ENCODE measurements around the gene FAM186B. TPM values are rescaled to one million over a fixed set of nuclear protein-coding genes. Genes with fewer than 3 reads are reported as not detected.
A peak's percentile ranks its signal among the peaks of the same experiment; 100 is the strongest.

FAM186B gene
- polyA plus RNA-seq, 4 donors: 0.37 to 1.0 TPM; not detected in 2

GRCh38 chr12:49609059-49609874 lies 3.8 kb upstream of the FAM186B start:
- H3K4me1 ChIP-seq (ENCODE audit: control insufficient read depth in 3 of 3, insufficient read depth in 2 of 3, low read depth in 1 of 3, low read length in 2 of 3): no peaks in the 10 kb centered on the region
- no peaks in the 10 kb centered on the region for H3K36me3 ChIP-seq (ENCODE audit: control insufficient read depth in 3 of 3, insufficient read depth in 2 of 3, low read depth in 1 of 3, low read length in 3 of 3)
- no peak overlapping the region for H3K27ac ChIP-seq (ENCODE audit: low read depth in 1 of 3, low read length in 2 of 3)
- 96% methylated on average over 2 of the region's 2 CpGs for WGBS, 3 donors
- peaks cover 0 to 28% of the 10 kb centered on the region in 2 donors for H3K9me3 ChIP-seq (ENCODE audit: control insufficient read depth in 2 of 2, insufficient read depth in 1 of 2, low read depth in 1 of 2, low read length in 1 of 2)
- FAIRE-seq: no peak
- no peaks in the 10 kb centered on the region for H3K27me3 ChIP-seq (ENCODE audit: control insufficient read depth in 3 of 3, insufficient read depth in 3 of 3, low read length in 3 of 3)
- no peak overlapping the region for H3K4me3 ChIP-seq (ENCODE audit: low read depth in 1 of 3, low read length in 3 of 3)
- DNase-seq: peak in 1 of 2 donors; percentile 24

- 50 to 63% (median 52%) methylated on average over 5 of the region's 5 CpGs for WGBS, 3 donors
Measured at GRCh38 chr12:49604856-49605255, 583 bp downstream of the FAM186B start.

GRCh38 chr12:49603721-49604120 lies 1.7 kb downstream of the FAM186B start:
- Histone ChIP-seq H3K9me3 (ENCODE audit: control insufficient read depth in 2 of 2, insufficient read depth in 1 of 2, low read depth in 1 of 2, low read length in 1 of 2) (no peaks in the 10 kb centered on the region), H3K27me3 (ENCODE audit: control insufficient read depth in 3 of 3, insufficient read depth in 3 of 3, low read length in 3 of 3) (no peaks in the 10 kb centered on the region), H3K36me3 (ENCODE audit: control insufficient read depth in 3 of 3, insufficient read depth in 2 of 3, low read depth in 1 of 3, low read length in 3 of 3) (peaks cover 0 to 10% (median 0%) of the 10 kb centered on the region in 3 donors), H3K4me1 (ENCODE audit: control insufficient read depth in 3 of 3, insufficient read depth in 2 of 3, low read depth in 1 of 3, low read length in 2 of 3) (no peaks in the 10 kb centered on the region), H3K4me3 (ENCODE audit: low read depth in 1 of 3, low read length in 3 of 3) (no peak overlapping the region), H3K27ac (ENCODE audit: low read depth in 1 of 3, low read length in 2 of 3) (no peak overlapping the region)
- no peak for FAIRE-seq
- no peak for DNase-seq
- WGBS, 3 donors: 48 to 92% (median 58%) methylated on average over 1 of the region's 1 CpG

More at GRCh38 chr12:49604856-49605255, 583 bp downstream of the FAM186B start:
- Histone ChIP-seq H3K36me3 (ENCODE audit: control insufficient read depth in 3 of 3, insufficient read depth in 2 of 3, low read depth in 1 of 3, low read length in 3 of 3) (peaks cover 0 to 6% (median 0%) of the 10 kb centered on the region in 3 donors), H3K9me3 (ENCODE audit: control insufficient read depth in 2 of 2, insufficient read depth in 1 of 2, low read depth in 1 of 2, low read length in 1 of 2) (peaks cover 0 to 9% of the 10 kb centered on the region in 2 donors), H3K27ac (ENCODE audit: low read depth in 1 of 3, low read length in 2 of 3) (no peak overlapping the region), H3K27me3 (ENCODE audit: control insufficient read depth in 3 of 3, insufficient read depth in 3 of 3, low read length in 3 of 3) (no peaks in the 10 kb centered on the region), H3K4me3 (ENCODE audit: low read depth in 1 of 3, low read length in 3 of 3) (no peak overlapping the region), H3K4me1 (ENCODE audit: control insufficient read depth in 3 of 3, insufficient read depth in 2 of 3, low read depth in 1 of 3, low read length in 2 of 3) (no peaks in the 10 kb centered on the region)
- FAIRE-seq: no peak
- DNase-seq: no peak

GRCh38 chr12:49599961-49600360 lies 5.5 kb downstream of the FAM186B start:
- Histone ChIP-seq H3K27me3 (ENCODE audit: control insufficient read depth in 3 of 3, insufficient read depth in 3 of 3, low read length in 3 of 3) (no peaks in the 10 kb centered on the region), H3K27ac (ENCODE audit: low read depth in 1 of 3, low read length in 2 of 3) (no peak overlapping the region), H3K9me3 (ENCODE audit: control insufficient read depth in 2 of 2, insufficient read depth in 1 of 2, low read depth in 1 of 2, low read length in 1 of 2) (no peaks in the 10 kb centered on the region), H3K4me3 (ENCODE audit: low read depth in 1 of 3, low read length in 3 of 3) (no peak overlapping the region), H3K36me3 (ENCODE audit: control insufficient read depth in 3 of 3, insufficient read depth in 2 of 3, low read depth in 1 of 3, low read length in 3 of 3) (peaks cover 0 to 10% (median 0%) of the 10 kb centered on the region in 3 donors), H3K4me1 (ENCODE audit: control insufficient read depth in 3 of 3, insufficient read depth in 2 of 3, low read depth in 1 of 3, low read length in 2 of 3) (no peaks in the 10 kb centered on the region)
- WGBS, 3 donors: 92 to 96% (median 94%) methylated on average over 8 of the region's 8 CpGs
- DNase-seq (no peak), FAIRE-seq (no peak)

- Histone ChIP-seq H3K36me3 (ENCODE audit: control insufficient read depth in 3 of 3, insufficient read depth in 2 of 3, low read depth in 1 of 3, low read length in 3 of 3) (peaks cover 0 to 10% (median 0%) of the 10 kb centered on the region in 3 donors), H3K4me3 (ENCODE audit: low read depth in 1 of 3, low read length in 3 of 3) (no peak overlapping the region), H3K4me1 (ENCODE audit: control insufficient read depth in 3 of 3, insufficient read depth in 2 of 3, low read depth in 1 of 3, low read length in 2 of 3) (no peaks in the 10 kb centered on the region), H3K9me3 (ENCODE audit: control insufficient read depth in 2 of 2, insufficient read depth in 1 of 2, low read depth in 1 of 2, low read length in 1 of 2) (no peaks in the 10 kb centered on the region), H3K27ac (ENCODE audit: low read depth in 1 of 3, low read length in 2 of 3) (no peak overlapping the region), H3K27me3 (ENCODE audit: control insufficient read depth in 3 of 3, insufficient read depth in 3 of 3, low read length in 3 of 3) (no peaks in the 10 kb centered on the region)
- FAIRE-seq (no peak), DNase-seq (no peak)
- WGBS, 3 donors: 84 to 94% (median 93%) methylated on average over 10 of the region's 10 CpGs
Measured at GRCh38 chr12:49598527-49598926, 6.9 kb downstream of the FAM186B start.

GRCh38 chr12:49588721-49589516 lies 16.5 kb downstream of the FAM186B start:
- no peak for FAIRE-seq
- no peak overlapping the region for H3K4me3 ChIP-seq (ENCODE audit: low read depth in 1 of 3, low read length in 3 of 3)
- H3K27ac ChIP-seq (ENCODE audit: low read depth in 1 of 3, low read length in 2 of 3): no peak overlapping the region
- H3K4me1 ChIP-seq (ENCODE audit: control insufficient read depth in 3 of 3, insufficient read depth in 2 of 3, low read depth in 1 of 3, low read length in 2 of 3): no peaks in the 10 kb centered on the region
- no peaks in the 10 kb centered on the region for H3K27me3 ChIP-seq (ENCODE audit: control insufficient read depth in 3 of 3, insufficient read depth in 3 of 3, low read length in 3 of 3)
- peaks cover 0 to 43% (median 0%) of the 10 kb centered on the region in 3 donors for H3K36me3 ChIP-seq (ENCODE audit: control insufficient read depth in 3 of 3, insufficient read depth in 2 of 3, low read depth in 1 of 3, low read length in 3 of 3)
- no peak for DNase-seq
- H3K9me3 ChIP-seq (ENCODE audit: control insufficient read depth in 2 of 2, insufficient read depth in 1 of 2, low read depth in 1 of 2, low read length in 1 of 2): peaks cover 0 to 5% of the 10 kb centered on the region in 2 donors
- 74 to 88% (median 81%) methylated on average over 4 of the region's 4 CpGs for WGBS, 3 donors

- FAIRE-seq (no peak), DNase-seq (no peak)
- 85 to 92% (median 89%) methylated on average over 7 of the region's 7 CpGs for WGBS, 3 donors
- Histone ChIP-seq H3K27ac (ENCODE audit: low read depth in 1 of 3, low read length in 2 of 3) (no peak overlapping the region), H3K27me3 (ENCODE audit: control insufficient read depth in 3 of 3, insufficient read depth in 3 of 3, low read length in 3 of 3) (no peaks in the 10 kb centered on the region), H3K9me3 (ENCODE audit: control insufficient read depth in 2 of 2, insufficient read depth in 1 of 2, low read depth in 1 of 2, low read length in 1 of 2) (peaks cover 0 to 5% of the 10 kb centered on the region in 2 donors), H3K4me3 (ENCODE audit: low read depth in 1 of 3, low read length in 3 of 3) (no peak overlapping the region), H3K36me3 (ENCODE audit: control insufficient read depth in 3 of 3, insufficient read depth in 2 of 3, low read depth in 1 of 3, low read length in 3 of 3) (peaks cover 0 to 48% (median 0%) of the 10 kb centered on the region in 3 donors), H3K4me1 (ENCODE audit: control insufficient read depth in 3 of 3, insufficient read depth in 2 of 3, low read depth in 1 of 3, low read length in 2 of 3) (no peaks in the 10 kb centered on the region)
Measured at GRCh38 chr12:49588281-49588680, 17.2 kb downstream of the FAM186B start.

- no peak overlapping the region for H3K27ac ChIP-seq (ENCODE audit: low read depth in 1 of 3, low read length in 2 of 3)
- no peak for DNase-seq
- peaks cover 0 to 51% (median 0%) of the 10 kb centered on the region in 3 donors for H3K36me3 ChIP-seq (ENCODE audit: control insufficient read depth in 3 of 3, insufficient read depth in 2 of 3, low read depth in 1 of 3, low read length in 3 of 3)
- no peak overlapping the region for H3K4me3 ChIP-seq (ENCODE audit: low read depth in 1 of 3, low read length in 3 of 3)
- no peaks in the 10 kb centered on the region for H3K27me3 ChIP-seq (ENCODE audit: control insufficient read depth in 3 of 3, insufficient read depth in 3 of 3, low read length in 3 of 3)
- no peak for FAIRE-seq
- peaks cover 0 to 5% of the 10 kb centered on the region in 2 donors for H3K9me3 ChIP-seq (ENCODE audit: control insufficient read depth in 2 of 2, insufficient read depth in 1 of 2, low read depth in 1 of 2, low read length in 1 of 2)
- H3K4me1 ChIP-seq (ENCODE audit: control insufficient read depth in 3 of 3, insufficient read depth in 2 of 3, low read depth in 1 of 3, low read length in 2 of 3): peaks cover 0 to 6% (median 0%) of the 10 kb centered on the region in 3 donors
- WGBS, 3 donors: 85 to 91% (median 91%) methylated on average over 10 to 11 of the region's 11 CpGs
Measured at GRCh38 chr12:49587174-49587908, 18.1 kb downstream of the FAM186B start.
